SH-SY5Y (cell line): ENCODE measurements around the gene MSI2.

Source experiments
- GATA2 ChIP-seq: IDR thresholded peaks from 2 replicates; pipeline ENCODE4 v1.6.1; 2011; ENCODE audit warnings: mild to moderate bottlenecking, low read depth, low read length
- GATA3 ChIP-seq: IDR thresholded peaks from 2 replicates; pipeline ENCODE4 v1.6.1; 2011; ENCODE audit warnings: low read depth, mild to moderate bottlenecking, low read length, moderate library complexity

The MSI2 gene

GRCh38 chr17:57605675-57606105 lies 349.4 kb downstream of the MSI2 start:
- TF ChIP-seq GATA2, result no peak
- TF ChIP-seq GATA3, result no peak

GRCh38 chr17:57606111-57606875 lies 350.0 kb downstream of the MSI2 start:
- no peak for TF ChIP-seq GATA3
- TF ChIP-seq GATA2, result no peak

- TF ChIP-seq GATA2 (no peak), GATA3 (no peak)
These were observed 351.3 kb downstream of the MSI2 start for GRCh38 chr17:57607553-57608120.

- no peak for TF ChIP-seq GATA3
- TF ChIP-seq GATA2, result no peak
These were observed 352.2 kb downstream of the MSI2 start for GRCh38 chr17:57608369-57609124.

- TF ChIP-seq GATA3 (no peak), GATA2 (no peak)
These were observed 353.0 kb downstream of the MSI2 start for GRCh38 chr17:57609125-57609877.

GRCh38 chr17:57609878-57610270 lies 353.6 kb downstream of the MSI2 start:
- TF ChIP-seq GATA3, result no peak
- no peak for TF ChIP-seq GATA2

- TF ChIP-seq GATA3, result no peak
- no peak for TF ChIP-seq GATA2
These were observed 356.1 kb downstream of the MSI2 start for GRCh38 chr17:57612202-57613071.

GRCh38 chr17:57614742-57615141 lies 358.4 kb downstream of the MSI2 start:
- TF ChIP-seq GATA3, result no peak
- no peak for TF ChIP-seq GATA2

- TF ChIP-seq GATA2 (no peak), GATA3 (no peak)
These were observed 359.8 kb downstream of the MSI2 start for GRCh38 chr17:57615836-57616757.

GRCh38 chr17:57617218-57617617 lies 360.9 kb downstream of the MSI2 start:
- TF ChIP-seq GATA3 (no peak), GATA2 (no peak)

- TF ChIP-seq GATA2 (peak; percentile 88), GATA3 (no peak)
These were observed 363.0 kb downstream of the MSI2 start for GRCh38 chr17:57619061-57619937.
